Mesenchymal stem cell (in vitro differentiated cells and primary cell): ENCODE measurements around the gene RCAN2.

Experiments
- DNase-seq: peaks from one replicate; pipeline ENCODE4 v3.0.0-alpha.2; 2013
- H2AFZ ChIP-seq: one replicate; pipeline ENCODE4 v1.6.1; 2013; ENCODE audit warnings: low read depth, mild to moderate bottlenecking, control low read depth, inconsistent platforms, low read length, moderate library complexity
- H2AK5ac ChIP-seq: 2 replicates; pipeline ENCODE4 v1.6.1; 2013; ENCODE audit warnings: low read length, moderate library complexity, mild to moderate bottlenecking, inconsistent platforms; ENCODE audit not compliant: severe bottlenecking
- H2BK120ac ChIP-seq: one replicate; pipeline ENCODE4 v1.6.1; 2013; ENCODE audit warnings: low read depth, mild to moderate bottlenecking, inconsistent platforms, low read length, moderate library complexity
- H2BK12ac ChIP-seq, 2 experiments: one replicate each; pipeline ENCODE4 v1.6.1; 2013; ENCODE audit warnings: inconsistent platforms in 2 of 2, low read length in 2 of 2, mild to moderate bottlenecking in 2 of 2, moderate library complexity in 2 of 2, control low read depth in 1 of 2
- H2BK15ac ChIP-seq: one replicate; pipeline ENCODE4 v1.6.1; 2013; ENCODE audit warnings: mild to moderate bottlenecking, low read depth, inconsistent platforms; ENCODE audit not compliant: poor library complexity, severe bottlenecking
- H2BK5ac ChIP-seq: 2 replicates; pipeline ENCODE4 v1.6.1; 2013; ENCODE audit warnings: low read depth, mild to moderate bottlenecking, low read length, control low read depth, inconsistent platforms; ENCODE audit not compliant: poor library complexity, severe bottlenecking
- H3K14ac ChIP-seq, 2 experiments: one replicate each; pipeline ENCODE4 v1.6.1; 2013; ENCODE audit warnings: inconsistent platforms in 2 of 2, low read length in 2 of 2, control low read depth in 1 of 2, mild to moderate bottlenecking in 1 of 2, moderate library complexity in 1 of 2
- H3K18ac ChIP-seq, 2 experiments: one replicate each; pipeline ENCODE4 v1.6.1; 2013; ENCODE audit warnings: inconsistent platforms in 2 of 2, low read length in 2 of 2, control low read depth in 1 of 2, low read depth in 1 of 2, mild to moderate bottlenecking in 1 of 2
- H3K23ac ChIP-seq, 2 experiments: one replicate each; pipeline ENCODE4 v1.6.1; 2013; ENCODE audit warnings: inconsistent platforms in 2 of 2, low read length in 2 of 2, mild to moderate bottlenecking in 2 of 2, moderate library complexity in 2 of 2, control low read depth in 1 of 2
- H3K27ac ChIP-seq: 2 replicates; pipeline ENCODE4 v1.5.1; 2013; ENCODE audit warnings: mild to moderate bottlenecking, moderate library complexity, low read length, control low read depth, inconsistent platforms; ENCODE audit not compliant: poor library complexity, severe bottlenecking
- H3K27me3 ChIP-seq, 2 experiments: 2 replicates each; pipeline versions ENCODE4 v1.6.1 to v1.7.0; 2013; ENCODE audit warnings: low read length in 2 of 2, mild to moderate bottlenecking in 2 of 2, moderate library complexity in 2 of 2, control low read depth in 1 of 2, inconsistent platforms in 1 of 2; ENCODE audit not compliant: control insufficient read depth in 1 of 2, insufficient read depth in 1 of 2
- H3K36me3 ChIP-seq, 2 experiments: 2 replicates each; pipeline versions ENCODE4 v1.6.1 to v1.7.0; 2013; ENCODE audit warnings: low read length in 2 of 2, control low read depth in 1 of 2, inconsistent platforms in 1 of 2, low read depth in 1 of 2, mild to moderate bottlenecking in 1 of 2; ENCODE audit not compliant: insufficient read depth in 2 of 2, control insufficient read depth in 1 of 2
- H3K4ac ChIP-seq, 2 experiments: one replicate each; pipeline ENCODE4 v1.6.1; 2013; ENCODE audit warnings: inconsistent platforms in 2 of 2, low read length in 2 of 2, mild to moderate bottlenecking in 2 of 2, moderate library complexity in 2 of 2, control low read depth in 1 of 2, low read depth in 1 of 2
- H3K4me1 ChIP-seq: 2 replicates; pipeline ENCODE4 v1.6.1; 2013; ENCODE audit warnings: low read depth, low read length, control low read depth; ENCODE audit not compliant: control insufficient read depth, insufficient read depth
- H3K4me2 ChIP-seq: 2 replicates; pipeline ENCODE4 v1.6.1; 2013; ENCODE audit warnings: low read length, mild to moderate bottlenecking, inconsistent platforms; ENCODE audit not compliant: poor library complexity, severe bottlenecking
- H3K4me3 ChIP-seq, 2 experiments: 2 replicates each; pipeline versions ENCODE4 v1.5.1 to v1.7.0; 2013; ENCODE audit warnings: low read length in 2 of 2, mild to moderate bottlenecking in 2 of 2, control low read depth in 1 of 2, low read depth in 1 of 2; ENCODE audit not compliant: insufficient read depth in 1 of 2
- H3K79me1 ChIP-seq: replicated peaks from 2 replicates; pipeline ENCODE4 v1.6.1; 2013; ENCODE audit warnings: mild to moderate bottlenecking, control low read depth, low read length, inconsistent platforms; ENCODE audit not compliant: poor library complexity, severe bottlenecking
- H3K9ac ChIP-seq: 2 replicates; pipeline ENCODE4 v1.7.0; 2013; ENCODE audit warnings: mild to moderate bottlenecking, low read length, moderate library complexity
- H3K9me3 ChIP-seq: 2 replicates; pipeline ENCODE4 v1.7.0; 2013; ENCODE audit warnings: mild to moderate bottlenecking, low read length; ENCODE audit not compliant: control insufficient read depth
- H4K8ac ChIP-seq: one replicate; pipeline ENCODE4 v1.6.1; 2013; ENCODE audit warnings: inconsistent platforms, mild to moderate bottlenecking, low read length, moderate library complexity
- H4K91ac ChIP-seq: one replicate; pipeline ENCODE4 v1.6.1; 2013; ENCODE audit warnings: mild to moderate bottlenecking, low read length, inconsistent platforms
- WGBS: methylation state at CpG from one replicate; pipeline ENCODE4 v1.1.7; 2013; ENCODE audit warnings: mixed read lengths; 5-methylcytosine and 5-hydroxymethylcytosine counted together

RCAN2 gene

DNA sequence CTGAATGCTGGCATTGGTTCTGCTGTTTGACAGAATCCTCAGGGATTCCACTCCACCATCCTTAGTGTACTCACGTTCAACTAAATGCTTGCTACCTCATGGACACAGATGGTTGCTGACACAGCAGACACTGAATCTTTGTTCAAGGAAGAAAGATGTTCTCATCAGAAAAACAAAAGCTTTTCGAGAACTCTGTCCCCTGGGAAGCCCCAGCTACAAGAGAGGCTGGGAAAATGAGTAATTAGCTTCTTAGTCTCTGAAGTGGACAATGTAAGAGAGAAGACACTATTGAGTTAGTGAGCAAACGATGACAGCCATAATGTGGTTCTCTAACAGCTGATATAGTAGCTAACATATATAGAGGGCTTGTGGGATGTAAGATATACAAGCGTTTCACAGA, 289.5 kb downstream of the RCAN2 start:
- Histone ChIP-seq H3K4me3 (no peak overlapping the region), H2BK120ac (no peak overlapping the region), H3K23ac (no peak overlapping the region), H3K27me3 (peaks cover 0 to 11% of the 10 kb centered on the region in 2 experiments), H2AK5ac (no peak overlapping the region), H3K9me3 (no peaks in the 10 kb centered on the region), H2BK5ac (no peak overlapping the region), H3K27ac (no peak overlapping the region), H4K91ac (no peak overlapping the region), H3K79me1 (no peaks in the 10 kb centered on the region), H4K8ac (no peak overlapping the region), H2BK15ac (no peak overlapping the region), H3K9ac (no peak overlapping the region), H3K4me2 (no peak overlapping the region), H3K4me1 (no peaks in the 10 kb centered on the region), H3K4ac (no peak overlapping the region), H2BK12ac (no peak overlapping the region), H3K18ac (no peak overlapping the region), H2AFZ (no peak overlapping the region), H3K36me3 (no peaks in the 10 kb centered on the region), H3K14ac (no peak overlapping the region)
- DNase-seq: no peak
- 70% methylated on average over 3 of the region's 4 CpGs for WGBS

DNA sequence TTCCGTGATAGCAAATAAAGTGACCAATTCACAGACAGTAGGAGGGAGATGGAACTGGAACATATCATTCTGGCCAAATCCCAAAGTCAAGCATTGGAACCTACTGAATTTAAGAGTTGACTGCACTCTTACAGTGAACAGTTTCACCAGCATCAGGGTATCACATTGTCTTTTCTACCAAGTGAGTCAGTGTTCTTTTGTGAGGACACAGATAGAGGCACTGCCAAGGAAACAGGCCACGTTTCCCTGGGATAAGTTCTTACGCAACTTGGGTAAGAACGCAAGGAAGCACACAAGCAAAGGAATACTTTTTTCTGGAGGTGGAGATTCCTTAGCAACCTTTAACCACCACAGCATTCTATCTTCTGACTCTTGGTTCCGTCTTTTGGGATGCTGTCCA, 291.9 kb downstream of the RCAN2 start:
- no peaks in the 10 kb centered on the region for H3K4me1 ChIP-seq
- no peaks in the 10 kb centered on the region for H3K79me1 ChIP-seq
- H3K27me3 ChIP-seq: peaks cover 0 to 11% of the 10 kb centered on the region in 2 experiments
- no peak for DNase-seq
- H3K4ac ChIP-seq: no peak overlapping the region
- no peak overlapping the region for H2BK15ac ChIP-seq
- no peak overlapping the region for H4K8ac ChIP-seq
- no peak overlapping the region for H2BK120ac ChIP-seq
- H2AK5ac ChIP-seq: no peak overlapping the region
- WGBS: 82% methylated on average over 4 of the region's 5 CpGs
- H3K14ac ChIP-seq: no peak overlapping the region
- no peak overlapping the region for H3K23ac ChIP-seq
- H3K4me2 ChIP-seq: no peak overlapping the region
- H3K4me3 ChIP-seq: no peak overlapping the region
- H4K91ac ChIP-seq: no peak overlapping the region
- H2BK12ac ChIP-seq: no peak overlapping the region
- no peak overlapping the region for H2BK5ac ChIP-seq
- no peak overlapping the region for H2AFZ ChIP-seq
- no peak overlapping the region for H3K18ac ChIP-seq
- H3K9me3 ChIP-seq: no peaks in the 10 kb centered on the region
- H3K9ac ChIP-seq: peak overlapping the region; percentile 18
- no peaks in the 10 kb centered on the region for H3K36me3 ChIP-seq
- no peak overlapping the region for H3K27ac ChIP-seq

DNA sequence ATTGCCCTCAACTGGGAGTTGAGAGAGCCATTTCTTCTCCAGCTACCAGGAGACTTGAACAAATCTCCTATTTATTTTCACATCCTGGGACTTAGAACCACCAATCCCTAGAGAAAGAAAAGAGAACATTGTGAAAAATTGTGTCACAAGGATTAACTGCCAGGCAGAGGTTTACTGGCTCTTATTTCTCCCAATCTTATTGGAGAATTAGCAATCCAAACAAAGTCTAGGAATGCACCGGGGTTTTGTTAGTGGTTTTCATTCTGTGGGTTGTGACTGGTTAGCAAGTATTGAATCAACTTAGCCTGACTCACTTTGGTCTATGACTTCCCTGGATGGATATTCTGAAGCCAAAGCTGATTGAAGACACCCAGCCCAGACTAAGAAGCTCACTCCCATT, 299.3 kb downstream of the RCAN2 start:
- H4K91ac ChIP-seq: no peak overlapping the region
- peak; percentile 18 for DNase-seq
- no peaks in the 10 kb centered on the region for H3K36me3 ChIP-seq
- no peak overlapping the region for H3K4me3 ChIP-seq
- H3K4ac ChIP-seq: no peak overlapping the region
- H3K27me3 ChIP-seq: no peaks in the 10 kb centered on the region
- H2BK5ac ChIP-seq: no peak overlapping the region
- no peak overlapping the region for H3K23ac ChIP-seq
- H3K9me3 ChIP-seq: no peaks in the 10 kb centered on the region
- no peaks in the 10 kb centered on the region for H3K4me1 ChIP-seq
- H4K8ac ChIP-seq: no peak overlapping the region
- H3K9ac ChIP-seq: no peak overlapping the region
- no peak overlapping the region for H2AFZ ChIP-seq
- H3K18ac ChIP-seq: no peak overlapping the region
- H2BK15ac ChIP-seq: no peak overlapping the region
- no peaks in the 10 kb centered on the region for H3K79me1 ChIP-seq
- no peak overlapping the region for H2BK12ac ChIP-seq
- WGBS: no CpG with 5 or more reads among the region's 1 CpG
- H2AK5ac ChIP-seq: no peak overlapping the region
- H3K27ac ChIP-seq: no peak overlapping the region
- H2BK120ac ChIP-seq: no peak overlapping the region
- H3K14ac ChIP-seq: no peak overlapping the region
- H3K4me2 ChIP-seq: no peak overlapping the region

DNA sequence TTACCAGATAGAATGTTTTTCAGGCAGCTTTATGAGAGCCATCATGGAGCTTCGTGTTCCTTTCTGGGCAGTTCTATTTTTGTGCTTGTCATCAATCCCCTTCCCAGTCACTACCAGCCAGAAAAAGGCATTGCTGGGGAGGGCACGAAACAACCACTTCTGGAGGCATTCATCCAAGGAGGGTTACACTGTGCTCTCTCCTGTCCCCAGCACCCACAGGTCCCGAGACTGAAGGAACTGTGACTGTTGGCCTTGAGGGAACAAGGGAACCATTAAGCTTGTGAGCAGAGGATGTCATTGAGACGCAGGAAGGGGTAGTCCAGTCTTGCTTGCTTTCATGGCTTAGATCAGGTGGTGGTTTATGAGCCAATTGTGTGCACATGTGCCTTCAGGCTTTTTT, 300.4 kb downstream of the RCAN2 start:
- Histone ChIP-seq H3K36me3 (no peaks in the 10 kb centered on the region), H2AFZ (no peak overlapping the region), H2AK5ac (no peak overlapping the region), H3K14ac (no peak overlapping the region), H3K9ac (no peak overlapping the region), H2BK120ac (no peak overlapping the region), H3K4me1 (no peaks in the 10 kb centered on the region), H3K79me1 (no peaks in the 10 kb centered on the region), H3K27me3 (no peaks in the 10 kb centered on the region), H3K4ac (no peak overlapping the region), H3K4me2 (no peak overlapping the region), H4K8ac (no peak overlapping the region), H3K18ac (no peak overlapping the region), H3K9me3 (no peaks in the 10 kb centered on the region), H3K23ac (no peak overlapping the region), H3K27ac (no peak overlapping the region), H3K4me3 (no peak overlapping the region), H2BK12ac (no peak overlapping the region), H4K91ac (no peak overlapping the region), H2BK15ac (no peak overlapping the region), H2BK5ac (no peak overlapping the region)
- 64% methylated on average over 3 of the region's 4 CpGs for WGBS
- DNase-seq: no peak
